ENCODE data around the gene ADCY9.
"Not testable (repeated sequence)": the region's sequence is repeated elsewhere in the genome, so short reads cannot be mapped to it uniquely, and the experiment has no call there.

The ADCY9 gene

GRCh38 chr16:3968551-3968950 lies 147.7 kb downstream of the ADCY9 start:
- DNase-seq, result no peak

DNA sequence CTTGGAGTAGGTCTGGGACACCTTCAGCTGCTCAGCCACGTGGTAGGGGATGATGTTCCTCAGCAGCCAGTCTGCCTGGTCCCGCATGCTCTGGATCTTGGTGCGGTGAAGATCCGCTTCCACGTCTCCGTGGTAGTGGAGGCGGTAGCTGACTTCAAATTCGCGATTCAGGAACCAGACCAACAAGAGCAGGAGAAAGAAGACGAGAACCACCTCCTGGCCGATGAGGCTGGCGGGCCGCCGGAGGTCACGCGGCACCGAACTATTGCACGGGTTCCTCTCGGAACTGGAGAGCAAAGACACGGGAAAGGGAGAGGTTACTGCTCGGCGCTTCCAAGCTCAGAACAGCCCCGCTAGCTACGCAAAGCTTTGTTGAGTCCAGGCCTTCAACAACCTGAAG lies 149.6 kb downstream of the ADCY9 start:
- no peak for DNase-seq

DNA sequence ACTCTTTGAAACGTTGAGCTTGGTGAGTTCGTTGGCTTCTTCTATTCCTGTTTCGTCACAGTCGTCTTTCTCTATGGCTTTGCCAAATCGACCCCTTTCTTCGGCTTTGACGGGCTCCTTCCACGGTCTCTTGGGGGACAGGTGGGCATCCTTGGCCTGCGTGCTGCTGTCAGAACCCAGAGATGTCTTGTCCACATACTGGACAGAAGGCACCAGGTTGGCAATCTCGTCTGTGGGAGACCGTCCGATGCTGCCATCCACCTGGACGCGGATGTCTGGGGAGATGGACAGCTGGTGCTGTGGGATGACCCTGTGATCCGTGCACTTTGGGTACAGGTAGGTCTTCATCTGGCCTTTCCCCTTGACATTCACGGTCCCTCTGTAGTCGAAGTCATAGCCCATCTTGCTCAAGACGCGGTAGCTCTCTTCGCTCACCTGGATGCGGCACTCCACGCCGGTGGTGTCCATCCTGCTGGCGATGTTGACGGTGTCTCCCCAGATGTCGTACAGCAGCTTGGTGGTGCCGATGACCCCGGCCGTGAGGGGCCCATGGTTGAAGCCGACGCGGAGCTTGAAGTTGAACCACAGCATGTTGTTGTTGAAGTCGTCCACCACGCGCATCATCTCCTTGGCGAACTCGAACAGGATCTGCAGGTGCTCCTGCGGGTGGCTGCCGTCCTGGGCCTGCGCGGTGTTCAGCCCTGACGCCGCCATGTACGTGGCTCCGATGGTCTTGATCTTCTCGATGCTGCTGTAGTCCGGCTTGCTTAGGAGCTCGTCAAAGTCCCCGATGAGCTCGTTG lies 150.3 kb downstream of the ADCY9 start:
- no peak for DNase-seq

GRCh38 chr16:3965306-3965705 lies 150.9 kb downstream of the ADCY9 start:
- no peak for DNase-seq

- no peak for DNase-seq
These were observed 151.5 kb downstream of the ADCY9 start for GRCh38 chr16:3964686-3965290.

- no peak for DNase-seq
These were observed 152.2 kb downstream of the ADCY9 start for GRCh38 chr16:3963886-3964685.

DNA sequence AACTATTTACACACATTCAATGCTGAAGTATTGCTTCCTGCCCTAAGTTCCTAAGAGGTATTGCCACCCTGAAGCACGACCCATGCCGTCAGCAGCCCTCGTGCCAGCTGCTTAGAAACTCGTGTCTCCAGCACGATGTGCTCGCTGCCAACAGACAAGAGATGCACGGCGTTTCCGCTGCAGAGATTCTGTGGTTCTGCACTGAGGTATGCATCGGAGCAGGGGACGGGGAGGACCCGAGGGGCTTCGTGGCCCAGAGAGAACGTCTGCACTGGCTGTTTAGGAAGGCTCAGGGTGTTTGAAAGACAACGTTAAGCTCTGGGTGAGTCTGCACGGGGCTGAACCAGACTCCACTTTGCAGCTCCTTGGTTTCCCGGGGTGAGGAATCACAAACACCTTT lies 153.0 kb downstream of the ADCY9 start:
- DNase-seq, result no peak

GRCh38 chr16:3961449-3961849 lies 154.8 kb downstream of the ADCY9 start:
- DNase-seq, result no peak

DNA sequence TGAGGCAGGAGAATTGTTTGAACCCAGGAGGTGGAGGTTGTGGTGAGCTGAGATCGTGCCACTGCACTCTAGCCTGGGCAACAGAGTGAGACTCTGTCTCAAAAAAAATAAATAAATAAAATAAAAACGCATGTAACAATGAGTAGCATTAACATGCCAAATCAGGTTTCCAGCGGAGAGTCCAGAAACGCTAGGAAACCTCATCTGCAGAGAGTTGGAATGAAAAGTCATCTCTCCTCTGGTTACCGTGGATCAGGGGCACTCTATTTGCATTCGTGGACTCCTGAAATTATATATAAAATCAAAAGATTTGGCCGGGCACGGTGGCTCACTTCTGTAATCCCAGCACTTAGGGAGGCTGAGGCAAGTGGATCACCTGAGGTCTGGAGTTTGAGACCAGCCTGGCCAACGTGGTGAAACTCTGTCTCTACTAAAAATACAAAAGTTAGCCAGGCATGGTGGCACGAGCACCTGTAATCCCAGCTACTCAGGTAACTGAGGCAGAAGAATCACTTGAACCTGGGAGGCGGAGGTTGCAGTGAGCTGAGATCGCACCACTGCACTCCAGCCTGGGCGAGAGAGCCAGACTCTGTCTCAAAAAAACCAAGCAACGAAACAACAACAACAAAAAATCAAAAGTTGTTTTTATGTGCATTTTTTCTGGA lies 156.2 kb downstream of the ADCY9 start:
- DNase-seq, result not testable (repeated sequence)

DNA sequence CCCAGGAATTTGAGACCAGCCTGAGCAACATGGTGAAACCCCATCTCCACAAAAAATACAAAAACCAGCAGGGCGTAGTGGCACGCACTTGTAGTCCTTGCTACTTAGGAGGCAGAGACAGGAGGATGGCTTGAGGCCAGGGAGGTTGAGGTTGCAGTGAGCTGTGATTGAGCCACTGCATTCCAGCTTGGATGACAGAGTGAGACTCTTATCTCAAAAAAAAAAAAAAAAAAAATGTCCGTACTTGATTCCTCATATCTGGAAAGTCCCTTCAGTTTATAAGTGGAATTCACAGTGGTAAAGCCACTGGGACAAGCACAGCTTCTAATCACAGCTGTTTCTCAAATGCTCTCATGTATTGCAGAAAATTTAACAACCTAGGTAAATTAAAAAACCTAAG lies 157.1 kb downstream of the ADCY9 start:
- DNase-seq, result no peak

DNA sequence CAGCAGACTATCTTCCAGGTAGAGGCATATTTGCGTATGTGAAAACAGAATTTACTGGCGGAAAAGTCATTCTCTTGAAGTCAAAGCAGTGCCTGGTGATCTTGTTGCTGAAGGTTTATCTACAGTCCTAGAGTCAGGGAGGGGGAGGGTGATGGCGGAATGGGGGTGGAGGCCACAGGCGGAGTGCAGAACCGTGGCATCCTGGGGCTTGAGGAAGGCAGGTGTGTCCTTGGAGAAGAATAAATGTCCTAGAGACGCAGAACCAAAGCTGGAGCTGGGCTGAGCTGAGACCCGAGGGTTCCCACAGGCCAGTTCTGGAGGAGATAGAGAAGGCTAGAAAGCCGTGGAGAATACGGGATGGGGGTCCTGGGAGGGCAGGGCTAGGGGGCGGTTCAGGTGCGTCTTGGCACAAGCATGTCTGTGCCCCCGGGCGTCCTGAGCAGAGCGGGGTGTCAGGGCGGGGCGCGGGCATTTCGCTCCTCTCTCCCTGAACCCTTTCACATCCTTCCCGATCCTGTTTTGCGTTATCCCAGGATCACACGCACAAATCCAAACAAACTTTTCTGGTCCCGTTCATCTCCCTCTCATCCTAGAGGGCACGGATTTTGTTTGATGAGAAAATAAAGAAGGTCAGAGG lies 158.8 kb downstream of the ADCY9 start:
- DNase-seq, result no peak

DNA sequence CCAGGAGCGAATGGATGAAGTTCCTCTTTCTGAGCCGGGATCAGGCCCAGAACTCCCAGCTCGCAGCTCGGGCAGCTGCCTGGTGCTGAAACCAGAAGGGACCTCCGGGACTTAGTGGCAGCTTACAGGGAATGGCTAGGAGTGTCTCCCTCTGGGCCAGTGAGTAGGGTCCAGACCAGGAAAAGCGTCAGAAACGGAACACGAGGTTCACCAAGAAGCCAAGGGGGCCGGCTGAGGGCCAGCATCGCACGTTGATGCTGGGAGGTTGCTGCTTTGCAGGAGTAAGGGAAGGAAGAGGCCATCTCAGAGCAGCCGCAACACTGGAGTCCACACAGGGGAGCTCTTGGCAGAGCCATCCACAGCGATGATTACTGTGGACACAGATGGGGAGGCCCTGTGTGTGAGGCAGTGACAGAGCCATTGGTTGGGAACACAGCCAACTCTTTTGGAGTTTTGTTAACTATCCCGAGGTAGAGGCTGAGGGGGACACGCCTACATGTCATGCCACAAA lies 161.8 kb downstream of the ADCY9 start:
- DNase-seq, result no peak

DNA sequence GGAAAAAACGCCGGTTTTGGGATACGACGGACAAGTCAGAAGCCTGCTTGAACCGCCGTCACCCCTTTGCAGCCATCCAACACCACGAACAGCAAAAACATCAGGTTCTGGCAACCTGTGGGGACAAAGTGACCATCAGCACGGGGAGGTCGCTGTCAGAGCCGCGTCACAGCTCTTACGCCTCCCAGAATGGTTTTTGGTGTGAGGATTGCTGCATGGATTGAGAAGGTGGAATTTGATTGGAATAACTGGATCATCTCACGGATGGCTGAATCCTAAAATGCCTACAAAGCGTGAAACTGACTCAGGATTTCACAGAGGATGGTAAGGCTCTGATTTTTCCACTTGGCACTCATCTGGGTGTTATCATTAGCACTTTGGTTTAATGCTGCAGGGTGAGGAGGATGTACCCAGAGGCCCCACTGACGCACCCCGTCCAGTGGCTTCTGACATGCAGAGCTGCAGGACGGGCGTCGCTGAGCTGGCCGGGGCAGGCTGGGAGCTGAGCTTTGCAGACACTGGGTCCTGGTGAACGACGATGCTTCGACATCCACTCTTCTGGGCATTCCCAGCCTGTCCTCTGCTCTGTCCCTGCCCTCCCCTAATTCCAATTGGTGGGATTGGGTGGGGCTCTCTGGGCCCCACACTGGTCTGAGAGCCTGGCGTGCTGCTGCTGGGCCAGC lies 162.4 kb downstream of the ADCY9 start:
- DNase-seq, result no peak

- no peak for DNase-seq
These were observed 163.5 kb downstream of the ADCY9 start for GRCh38 chr16:3952737-3953131.

DNA sequence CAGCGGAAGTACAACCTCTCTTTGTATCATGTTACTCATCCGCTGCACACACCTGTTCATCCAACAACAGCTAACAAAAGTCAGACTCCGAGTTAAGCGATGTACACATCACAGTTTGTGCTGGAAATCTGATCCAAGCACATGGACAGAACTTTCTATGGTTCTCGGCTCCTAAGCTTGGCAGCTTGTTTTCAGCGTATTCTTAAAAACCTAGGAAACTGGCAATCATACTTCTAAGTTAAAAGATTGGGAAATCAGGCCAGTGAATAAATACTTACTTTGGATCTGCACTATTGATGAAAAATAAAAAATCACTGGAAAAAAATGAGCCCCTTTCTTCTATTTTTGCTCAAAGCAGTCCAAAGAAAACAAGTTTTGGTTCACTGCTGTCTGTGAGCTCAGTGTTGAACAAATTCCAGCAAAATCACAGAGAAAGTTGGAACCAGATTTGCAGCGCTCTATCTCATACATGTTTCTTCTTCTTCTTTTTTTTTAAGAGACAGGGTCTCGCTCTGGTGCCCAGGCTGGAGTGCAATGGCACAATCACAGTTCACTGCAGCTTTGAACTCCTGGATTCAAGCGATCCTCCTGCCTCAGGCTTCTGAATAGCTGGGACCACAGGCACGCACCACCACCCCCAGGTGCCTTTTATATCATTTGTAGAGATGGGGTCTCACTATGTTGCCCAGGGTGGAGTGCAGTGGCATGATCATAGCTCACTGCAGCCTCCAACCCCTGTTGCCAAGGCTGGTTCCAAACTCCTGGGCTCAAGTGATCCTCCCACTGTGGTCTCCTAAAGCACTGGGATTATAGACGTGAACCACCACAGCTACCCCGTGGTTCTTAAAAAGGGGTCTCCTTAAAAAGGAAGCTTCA lies 164.1 kb downstream of the ADCY9 start:
- DNase-seq, result peak; percentile 57

DNA sequence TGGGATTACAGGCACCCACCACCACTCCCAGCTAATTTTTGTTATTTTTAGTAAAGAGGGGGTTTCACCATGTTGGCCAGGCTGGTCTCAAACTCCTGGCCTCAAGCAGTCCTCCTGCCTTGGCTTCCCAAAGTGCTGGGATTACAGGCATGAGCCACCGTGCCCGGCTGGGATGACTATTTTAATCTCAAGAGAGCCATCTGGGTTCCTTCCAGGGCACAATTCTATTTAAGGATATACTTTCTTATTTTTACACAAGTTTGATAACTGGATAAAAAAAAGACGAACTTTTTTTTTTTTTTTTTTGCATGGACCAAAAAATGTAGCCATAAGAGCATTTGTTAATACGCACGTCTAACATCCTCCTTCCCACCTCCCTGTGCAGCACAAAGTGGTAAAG lies 164.9 kb downstream of the ADCY9 start:
- not testable (repeated sequence) for DNase-seq

DNA sequence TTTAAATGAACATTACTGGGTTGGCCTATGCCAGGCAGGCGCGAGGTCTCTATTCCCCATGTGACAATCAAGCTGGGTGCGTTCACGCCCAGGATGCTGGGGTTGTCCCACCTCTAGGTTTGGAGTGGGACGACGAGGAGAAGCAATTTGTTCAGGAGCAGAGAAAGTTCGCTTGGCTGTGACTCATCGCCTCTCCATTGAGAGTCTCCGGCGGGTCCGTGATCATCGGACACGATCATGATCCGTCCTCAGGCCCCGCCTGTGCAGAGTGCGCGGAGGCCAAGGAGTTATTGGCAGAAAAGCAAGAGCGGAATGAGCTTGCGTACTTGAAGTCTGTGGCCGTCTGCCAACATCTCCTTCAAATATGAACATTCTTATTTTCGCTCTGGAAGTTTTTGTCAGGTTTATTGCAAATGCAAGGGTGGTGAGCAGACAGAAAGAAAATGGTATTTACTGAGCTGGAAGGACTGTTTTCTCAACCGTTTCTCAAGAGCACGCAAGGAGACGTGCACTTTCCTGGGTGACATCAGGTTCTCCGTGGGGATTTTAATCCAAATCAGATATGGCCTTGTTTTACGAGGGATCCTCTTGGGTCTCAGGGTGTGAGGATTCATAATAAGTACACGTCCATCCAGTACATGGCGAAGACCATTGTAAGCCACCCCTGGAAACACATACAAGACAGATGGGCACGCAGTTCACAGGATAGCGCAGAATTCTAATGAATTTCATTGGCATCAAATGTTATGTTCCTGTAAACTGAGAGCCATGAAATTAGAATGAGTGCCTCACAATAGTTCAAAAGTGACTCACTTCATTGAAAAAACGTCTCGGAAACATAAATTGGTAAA lies 165.7 kb downstream of the ADCY9 start:
- no peak for DNase-seq

GRCh38 chr16:3949946-3950342 lies 166.3 kb downstream of the ADCY9 start:
- no peak for DNase-seq

GRCh38 chr16:3949287-3949686 lies 167.0 kb downstream of the ADCY9 start:
- DNase-seq, result no peak
